Fibroblast of the aortic adventitia (primary cell): ENCODE results near the gene SORCS1. TPM values are rescaled to one million over a fixed set of nuclear protein-coding genes. Genes with fewer than 3 reads are reported as not detected.

Source experiments
- DNase-seq: peaks from one replicate; pipeline ENCODE4 v3.0.0-alpha.2; 2010; ENCODE audit warnings: low read depth
- H3K4me3 ChIP-seq: 2 replicates; pipeline ENCODE4 v1.5.1; 2011; ENCODE audit warnings: low read depth, mild to moderate bottlenecking, control low read depth, low read length, moderate library complexity
- CTCF ChIP-seq: IDR thresholded peaks from 2 replicates; pipeline ENCODE4 v1.5.1; 2011; ENCODE audit warnings: mild to moderate bottlenecking, low read length, control low read depth, inconsistent platforms; ENCODE audit not compliant: insufficient read depth
- total RNA-seq: library from RNA; depleted of rRNA; stranded (reverse); fragments of >200 nt; gene quantifications from 2 replicates; pipeline ENCODE4 v1.2.3, GENCODE V29; 2012; ENCODE audit warnings: low replicate concordance

SORCS1 gene
- total RNA-seq, 1 donor: not detected

DNA sequence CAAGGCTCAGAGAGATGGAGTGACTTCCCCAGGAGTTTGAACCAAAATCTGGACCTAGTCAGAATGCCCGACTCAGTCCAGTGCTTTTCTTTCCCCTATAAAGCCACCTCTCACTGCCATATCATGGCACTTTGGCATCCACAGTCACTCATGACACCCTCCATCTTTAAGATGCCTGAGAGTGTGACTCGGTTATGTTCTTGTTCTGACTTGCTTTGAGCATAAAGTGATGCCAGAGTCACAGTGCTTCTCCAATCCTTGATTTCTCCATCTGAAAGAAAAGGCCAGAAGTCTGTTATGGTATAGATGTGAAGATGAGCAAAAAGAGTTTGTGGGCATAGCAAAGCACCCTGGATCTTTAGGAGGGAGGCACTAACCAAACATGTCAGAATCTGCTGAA is 538.1 kb downstream of the SORCS1 start:
- DNase-seq: no peak
- no peak for TF ChIP-seq CTCF
- H3K4me3 ChIP-seq: no peak overlapping the region

- no peak overlapping the region for H3K4me3 ChIP-seq
- no peak for TF ChIP-seq CTCF
- no peak for DNase-seq
Observed at GRCh38 chr10:106625751-106626150, 538.8 kb downstream of the SORCS1 start.

DNA sequence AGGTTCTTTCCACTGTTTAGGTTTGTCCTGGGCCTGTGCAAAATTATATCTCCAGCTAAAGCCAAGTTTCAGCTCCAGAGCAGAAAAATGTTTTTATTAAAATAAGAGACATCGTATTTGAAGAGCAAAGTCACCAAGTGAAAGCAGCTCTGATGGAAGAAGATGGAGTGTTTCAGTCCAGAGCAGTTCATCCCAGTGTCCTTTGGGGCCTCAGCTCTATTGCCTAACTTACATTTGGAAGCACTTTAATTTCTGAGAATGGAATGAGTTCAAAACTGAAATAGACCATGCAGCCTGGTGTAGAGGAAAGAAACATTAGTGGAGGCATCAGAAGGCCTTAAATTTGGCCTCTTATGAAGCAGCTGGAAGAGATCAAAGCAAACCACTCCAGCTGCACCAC is 545.2 kb downstream of the SORCS1 start:
- DNase-seq: no peak
- no peak overlapping the region for H3K4me3 ChIP-seq
- no peak for TF ChIP-seq CTCF

GRCh38 chr10:106618646-106619045 is 545.9 kb downstream of the SORCS1 start:
- TF ChIP-seq CTCF: no peak
- no peak for DNase-seq
- H3K4me3 ChIP-seq: no peak overlapping the region

GRCh38 chr10:106615081-106615480 is 549.4 kb downstream of the SORCS1 start:
- no peak overlapping the region for H3K4me3 ChIP-seq
- no peak for TF ChIP-seq CTCF
- DNase-seq: peak; percentile 62

DNA sequence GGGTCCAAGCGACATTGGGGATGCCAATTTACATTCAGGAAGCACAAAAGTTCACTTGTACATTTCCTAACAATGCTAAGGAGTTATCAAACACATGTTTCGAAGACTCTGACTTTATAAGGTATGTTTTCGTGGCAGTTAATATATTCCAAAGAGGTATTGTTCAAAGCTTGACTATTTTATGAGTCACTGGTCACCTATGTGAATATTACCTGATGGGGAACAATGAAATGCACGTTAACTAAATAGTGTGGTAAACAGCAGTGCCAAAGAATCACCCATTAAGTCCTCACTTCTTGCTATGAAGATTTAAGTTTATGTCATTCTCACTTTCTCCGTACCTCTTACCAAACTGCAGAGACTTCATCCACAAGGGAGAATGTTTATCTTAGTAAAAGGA is 550.2 kb downstream of the SORCS1 start:
- TF ChIP-seq CTCF: no peak
- H3K4me3 ChIP-seq: no peak overlapping the region
- no peak for DNase-seq

DNA sequence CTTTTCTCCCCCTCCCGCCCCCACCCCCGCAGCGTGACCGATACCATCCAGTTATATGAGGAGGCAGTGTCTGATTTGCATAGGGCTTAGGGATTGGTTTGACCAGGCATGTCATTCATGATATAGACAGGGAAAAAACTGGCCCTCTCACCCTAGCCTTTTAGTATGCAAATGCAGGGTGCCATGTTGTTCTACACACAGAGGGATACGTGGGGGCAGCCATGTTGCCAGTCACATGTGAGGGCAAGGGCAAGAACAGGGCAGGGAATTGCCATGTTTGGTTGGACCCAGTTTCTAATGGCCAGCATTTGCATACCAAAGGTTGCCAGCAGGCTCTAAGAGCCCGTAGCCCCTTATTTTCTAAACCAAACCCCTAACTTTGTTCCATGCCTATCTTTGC is 552.1 kb downstream of the SORCS1 start:
- TF ChIP-seq CTCF: no peak

More for the DNA sequence above, 552.1 kb downstream of the SORCS1 start:
- H3K4me3 ChIP-seq: no peak overlapping the region
- no peak for DNase-seq
